PFSK-1 (cell line): ENCODE data around the gene DNAJC5.

Source experiments
- FOXP2 ChIP-seq: optimal IDR thresholded peaks from 2 replicates; pipeline ENCODE3; 2011; ENCODE audit warnings: borderline replicate concordance, control low read depth, inconsistent platforms; ENCODE audit not compliant: insufficient read depth; ENCODE audit errors: extremely low read length, extremely low read depth
- POLR2AphosphoS5 ChIP-seq: IDR thresholded peaks from 2 replicates; pipeline ENCODE4 v1.6.1; 2012; ENCODE audit warnings: low read depth, mild to moderate bottlenecking, control low read depth, low read length, moderate library complexity
- REST ChIP-seq, 2 experiments: IDR thresholded peaks; 2 replicates each; pipeline versions ENCODE4 v1.6.1 to v1.8.0; 2011 to 2012; ENCODE audit warnings: low read depth in 2 of 2, low read length in 2 of 2, control low read depth in 1 of 2, inconsistent platforms in 1 of 2, mild to moderate bottlenecking in 1 of 2, moderate library complexity in 1 of 2; ENCODE audit not compliant: insufficient read depth in 1 of 2
- SIN3A ChIP-seq: IDR thresholded peaks from 2 replicates; pipeline ENCODE4 v1.6.1; 2012; ENCODE audit warnings: mild to moderate bottlenecking, low read length, moderate library complexity, borderline replicate concordance; ENCODE audit not compliant: insufficient read depth
- TAF1 ChIP-seq: IDR thresholded peaks from 2 replicates; pipeline ENCODE4 v1.6.1; 2012; ENCODE audit warnings: low read length, control low read depth, borderline replicate concordance; ENCODE audit not compliant: insufficient read depth

- TF ChIP-seq REST (IDR thresholded peaks at IDR 0.05; ENCODE audit: insufficient read depth in 1 of 2, low read depth in 2 of 2, low read length in 2 of 2) (no peak), POLR2AphosphoS5 (no peak), FOXP2 (no peak), SIN3A (no peak), TAF1 (no peak)
These were observed 72.6 kb downstream of the DNAJC5 start for GRCh38 chr20:63967330-63968135.
